Neuronal stem cell (in vitro differentiated cells): ENCODE measurements around the gene LGALS13.

ENCODE experiments used
- DNase-seq: peaks from one replicate; pipeline ENCODE4 v3.0.0-alpha.2; 2013; ENCODE audit warnings: low spot score
- H2AFZ ChIP-seq: one replicate; pipeline ENCODE4 v1.6.1; 2013; ENCODE audit warnings: mild to moderate bottlenecking, low read length, inconsistent platforms
- H2AK5ac ChIP-seq: 2 replicates; pipeline ENCODE4 v1.6.1; 2013; ENCODE audit warnings: low read depth, mild to moderate bottlenecking, inconsistent platforms, low read length, moderate library complexity, mixed read lengths
- H2BK120ac ChIP-seq: 2 replicates; pipeline ENCODE4 v1.6.1; 2013; ENCODE audit warnings: low read depth, mild to moderate bottlenecking, inconsistent platforms, low read length, moderate library complexity, mixed read lengths
- H2BK12ac ChIP-seq: one replicate; pipeline ENCODE4 v1.6.1; 2013; ENCODE audit warnings: low read length, inconsistent platforms
- H2BK15ac ChIP-seq: 2 replicates; pipeline ENCODE4 v1.6.1; 2013; ENCODE audit warnings: mild to moderate bottlenecking, low read length, inconsistent platforms, mixed read lengths
- H2BK5ac ChIP-seq: one replicate; pipeline ENCODE4 v1.6.1; 2013; ENCODE audit warnings: inconsistent platforms, mild to moderate bottlenecking, low read length, moderate library complexity
- H3K14ac ChIP-seq: one replicate; pipeline ENCODE4 v1.6.1; 2013; ENCODE audit warnings: low read length, inconsistent platforms
- H3K18ac ChIP-seq: 2 replicates; pipeline ENCODE4 v1.6.1; 2013; ENCODE audit warnings: low read length, inconsistent platforms
- H3K23ac ChIP-seq: 2 replicates; pipeline ENCODE4 v1.6.1; 2013; ENCODE audit warnings: low read depth, mild to moderate bottlenecking, mixed read lengths, low read length, inconsistent platforms; ENCODE audit not compliant: poor library complexity
- H3K27ac ChIP-seq: replicated peaks from 3 replicates; pipeline ENCODE4 v1.5.1; 2013; ENCODE audit warnings: low read length, inconsistent platforms
- H3K27me3 ChIP-seq, 3 experiments: 2 replicates each; pipeline ENCODE4 v1.6.1; 2013; ENCODE audit warnings: low read length in 3 of 3, mild to moderate bottlenecking in 2 of 3, inconsistent platforms in 1 of 3, low read depth in 1 of 3, mixed read lengths in 1 of 3, moderate library complexity in 1 of 3; ENCODE audit not compliant: control insufficient read depth in 3 of 3, insufficient read depth in 3 of 3
- H3K36me3 ChIP-seq, 2 donors: replicated peaks in 1 of 2; 2 replicates each; pipeline ENCODE4 v1.6.1; 2013; ENCODE audit warnings: low read length in 2 of 2; ENCODE audit not compliant: control insufficient read depth in 2 of 2, insufficient read depth in 2 of 2
- H3K4ac ChIP-seq: 2 replicates; pipeline ENCODE4 v1.6.1; 2013; ENCODE audit warnings: inconsistent platforms, mild to moderate bottlenecking, low read length, moderate library complexity
- H3K4me1 ChIP-seq, 2 donors: 1 replicate in 1 of 2; 2 replicates in 1 of 2; pipeline ENCODE4 v1.6.1; 2013; ENCODE audit warnings: low read length in 2 of 2, low read depth in 1 of 2; ENCODE audit not compliant: control insufficient read depth in 2 of 2, insufficient read depth in 1 of 2
- H3K4me2 ChIP-seq: one replicate; pipeline ENCODE4 v1.6.1; 2013; ENCODE audit warnings: mild to moderate bottlenecking, low read length, inconsistent platforms; ENCODE audit not compliant: insufficient read depth, poor library complexity, severe bottlenecking
- H3K4me3 ChIP-seq, 2 donors: 2 replicates each; pipeline ENCODE4 v1.5.1; 2013; ENCODE audit warnings: low read length in 2 of 2, mild to moderate bottlenecking in 2 of 2, inconsistent platforms in 1 of 2, moderate library complexity in 1 of 2
- H3K79me1 ChIP-seq: one replicate; pipeline ENCODE4 v1.6.1; 2013; ENCODE audit warnings: low read depth, mild to moderate bottlenecking, inconsistent platforms, low read length, moderate library complexity
- H3K9ac ChIP-seq: one replicate; pipeline ENCODE4 v1.6.1; 2013; ENCODE audit warnings: mild to moderate bottlenecking, low read depth, low read length, inconsistent platforms; ENCODE audit not compliant: poor library complexity
- H3K9me3 ChIP-seq, 2 donors: replicated peaks in 1 of 2; 2 replicates each; pipeline versions ENCODE3 to v1.6.1; 2013; ENCODE audit warnings: low read length in 2 of 2, mild to moderate bottlenecking in 2 of 2, inconsistent platforms in 1 of 2, low read depth in 1 of 2, mixed read lengths in 1 of 2, moderate library complexity in 1 of 2; ENCODE audit not compliant: control insufficient read depth in 2 of 2, insufficient read depth in 1 of 2
- H4K8ac ChIP-seq: one replicate; pipeline ENCODE4 v1.6.1; 2013; ENCODE audit warnings: low read depth, mild to moderate bottlenecking, inconsistent platforms, low read length, moderate library complexity
- H4K91ac ChIP-seq: one replicate; pipeline ENCODE4 v1.6.1; 2013; ENCODE audit warnings: low read length, low read depth, mild to moderate bottlenecking, inconsistent platforms; ENCODE audit not compliant: poor library complexity
- WGBS, 2 donors: extraction: QIAGEN DNeasy Blood & Tissue Kit; methylation state at CpG; one replicate each; pipeline ENCODE4 v1.1.7; 2013; ENCODE audit warnings: missing lambda C conversion rate in 2 of 2, mixed read lengths in 1 of 2; ENCODE audit not compliant: insufficient read length in 2 of 2, insufficient replicate concordance in 1 of 2; ENCODE audit errors: extremely low coverage in 2 of 2; 5-methylcytosine and 5-hydroxymethylcytosine counted together

Gene LGALS13

GRCh38 chr19:39568604-39569003, 33.7 kb upstream of the LGALS13 start:
- no peaks in the 10 kb centered on the region for H3K9me3 ChIP-seq
- no peak overlapping the region for H3K4me2 ChIP-seq

GRCh38 chr19:39582442-39582841, 19.9 kb upstream of the LGALS13 start:
- no peak overlapping the region for H3K9ac ChIP-seq
- H3K4me1 ChIP-seq, result no peaks in the 10 kb centered on the region
- H4K91ac ChIP-seq, result no peak overlapping the region
- no peak overlapping the region for H3K14ac ChIP-seq
- H2BK15ac ChIP-seq, result no peak overlapping the region
- H2BK120ac ChIP-seq, result no peak overlapping the region
- peaks cover 0 to 2% of the 10 kb centered on the region in 2 donors for H3K9me3 ChIP-seq
- no peak overlapping the region for H3K4ac ChIP-seq
- peak overlapping the region in 1 of 2 donors; percentile 45 for H3K4me3 ChIP-seq
- no peak overlapping the region for H4K8ac ChIP-seq
- H2BK12ac ChIP-seq, result no peak overlapping the region
- no peak overlapping the region for H2AK5ac ChIP-seq
- no peak for DNase-seq
- H3K36me3 ChIP-seq, result peaks cover 0 to 1% of the 10 kb centered on the region in 2 donors
- WGBS, 2 donors, result no CpG with 5 or more reads among the region's 4 CpGs
- no peak overlapping the region for H2BK5ac ChIP-seq
- H2AFZ ChIP-seq, result no peak overlapping the region
- no peak overlapping the region for H3K4me2 ChIP-seq
- no peaks in the 10 kb centered on the region for H3K79me1 ChIP-seq
- H3K27ac ChIP-seq, result no peak overlapping the region
- H3K27me3 ChIP-seq, result peaks cover 0 to 7% (median 0%) of the 10 kb centered on the region in 3 experiments
- no peak overlapping the region for H3K23ac ChIP-seq
- no peak overlapping the region for H3K18ac ChIP-seq

More at GRCh38 chr19:39568604-39569003, 33.7 kb upstream of the LGALS13 start:
- Histone ChIP-seq H3K23ac (no peak overlapping the region), H2BK5ac (no peak overlapping the region), H3K18ac (no peak overlapping the region), H2BK15ac (no peak overlapping the region), H3K79me1 (no peaks in the 10 kb centered on the region), H2AFZ (no peak overlapping the region), H3K27ac (no peak overlapping the region), H3K36me3 (no peaks in the 10 kb centered on the region), H3K4ac (no peak overlapping the region), H3K4me3 (no peak overlapping the region), H2BK120ac (no peak overlapping the region), H3K27me3 (peaks cover 0 to 10% (median 2%) of the 10 kb centered on the region in 3 experiments), H4K91ac (no peak overlapping the region), H2AK5ac (no peak overlapping the region), H3K14ac (no peak overlapping the region), H3K4me1 (no peaks in the 10 kb centered on the region), H4K8ac (no peak overlapping the region), H3K9ac (no peak overlapping the region), H2BK12ac (no peak overlapping the region)
- no CpG with 5 or more reads among the region's 3 CpGs for WGBS, 2 donors
- DNase-seq, result no peak

GRCh38 chr19:39582891-39583625, 19.3 kb upstream of the LGALS13 start:
- Histone ChIP-seq H2BK5ac (no peak overlapping the region), H2AFZ (no peak overlapping the region), H3K4me2 (no peak overlapping the region), H2BK15ac (no peak overlapping the region), H3K9ac (no peak overlapping the region), H2BK120ac (no peak overlapping the region), H3K23ac (no peak overlapping the region), H3K27ac (no peak overlapping the region), H3K14ac (no peak overlapping the region), H2AK5ac (no peak overlapping the region), H3K36me3 (peaks cover 0 to 1% of the 10 kb centered on the region in 2 donors), H3K18ac (no peak overlapping the region), H2BK12ac (no peak overlapping the region), H4K91ac (no peak overlapping the region), H3K4me3 (no peak overlapping the region), H3K79me1 (no peaks in the 10 kb centered on the region), H3K4ac (no peak overlapping the region), H3K9me3 (peaks cover 0 to 2% of the 10 kb centered on the region in 2 donors), H4K8ac (no peak overlapping the region), H3K4me1 (no peaks in the 10 kb centered on the region), H3K27me3 (peaks cover 0 to 7% (median 0%) of the 10 kb centered on the region in 3 experiments)
- no peak for DNase-seq
- WGBS, 2 donors, result no CpG with 5 or more reads among the region's 8 CpGs

- no CpG with 5 or more reads among the region's 4 CpGs for WGBS, 2 donors
- Histone ChIP-seq H3K27me3 (peaks cover 0 to 5% (median 0%) of the 10 kb centered on the region in 3 experiments), H3K4me3 (no peak overlapping the region), H3K4ac (no peak overlapping the region), H3K4me2 (no peak overlapping the region), H3K18ac (no peak overlapping the region), H2AK5ac (no peak overlapping the region), H2BK15ac (no peak overlapping the region), H3K9ac (no peak overlapping the region), H3K36me3 (no peaks in the 10 kb centered on the region), H3K27ac (no peak overlapping the region), H4K91ac (no peak overlapping the region), H3K79me1 (no peaks in the 10 kb centered on the region), H2BK5ac (no peak overlapping the region), H3K14ac (no peak overlapping the region), H2AFZ (no peak overlapping the region), H2BK12ac (no peak overlapping the region), H3K4me1 (no peaks in the 10 kb centered on the region), H3K23ac (no peak overlapping the region), H4K8ac (no peak overlapping the region), H2BK120ac (no peak overlapping the region), H3K9me3 (no peaks in the 10 kb centered on the region)
- DNase-seq, result no peak
Measured at GRCh38 chr19:39587496-39587895, 14.8 kb upstream of the LGALS13 start.
